GM12874 (cell line): ENCODE measurements around the gene OTULIN.

Source experiments
- TF ChIP-seq, protein P1 (sequence below): IDR thresholded peaks from 2 replicates; pipeline ENCODE4 v1.5.1; 2011; ENCODE audit warnings: low read depth, mild to moderate bottlenecking, control low read depth, low read length, moderate library complexity; ENCODE audit not compliant: insufficient read depth

Gene OTULIN

GRCh38 chr5:14745188-14745563 lies 80.7 kb downstream of the OTULIN start:
- TF ChIP-seq, protein P1, sequence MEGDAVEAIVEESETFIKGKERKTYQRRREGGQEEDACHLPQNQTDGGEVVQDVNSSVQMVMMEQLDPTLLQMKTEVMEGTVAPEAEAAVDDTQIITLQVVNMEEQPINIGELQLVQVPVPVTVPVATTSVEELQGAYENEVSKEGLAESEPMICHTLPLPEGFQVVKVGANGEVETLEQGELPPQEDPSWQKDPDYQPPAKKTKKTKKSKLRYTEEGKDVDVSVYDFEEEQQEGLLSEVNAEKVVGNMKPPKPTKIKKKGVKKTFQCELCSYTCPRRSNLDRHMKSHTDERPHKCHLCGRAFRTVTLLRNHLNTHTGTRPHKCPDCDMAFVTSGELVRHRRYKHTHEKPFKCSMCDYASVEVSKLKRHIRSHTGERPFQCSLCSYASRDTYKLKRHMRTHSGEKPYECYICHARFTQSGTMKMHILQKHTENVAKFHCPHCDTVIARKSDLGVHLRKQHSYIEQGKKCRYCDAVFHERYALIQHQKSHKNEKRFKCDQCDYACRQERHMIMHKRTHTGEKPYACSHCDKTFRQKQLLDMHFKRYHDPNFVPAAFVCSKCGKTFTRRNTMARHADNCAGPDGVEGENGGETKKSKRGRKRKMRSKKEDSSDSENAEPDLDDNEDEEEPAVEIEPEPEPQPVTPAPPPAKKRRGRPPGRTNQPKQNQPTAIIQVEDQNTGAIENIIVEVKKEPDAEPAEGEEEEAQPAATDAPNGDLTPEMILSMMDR: no peak

DNA sequence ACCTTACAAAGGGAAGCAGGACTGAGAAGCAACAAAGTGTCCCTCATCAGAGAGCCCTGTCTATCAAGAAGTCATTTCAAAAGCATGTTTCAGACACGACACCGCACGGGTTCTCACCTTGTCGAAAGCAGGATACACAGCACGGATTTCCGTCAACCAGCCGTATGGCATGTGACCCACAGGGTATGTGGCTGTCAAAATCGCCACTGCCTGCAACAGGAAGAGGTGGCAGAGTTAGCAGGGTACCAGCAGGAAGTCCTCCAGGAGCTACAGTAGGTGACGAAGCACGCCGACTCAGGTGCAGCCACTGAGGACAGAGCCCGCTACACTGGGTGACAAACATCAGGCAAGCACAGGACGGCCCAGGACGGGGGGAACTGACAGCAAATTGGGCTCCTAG lies 81.2 kb downstream of the OTULIN start:
- TF ChIP-seq, protein P1: no peak

DNA sequence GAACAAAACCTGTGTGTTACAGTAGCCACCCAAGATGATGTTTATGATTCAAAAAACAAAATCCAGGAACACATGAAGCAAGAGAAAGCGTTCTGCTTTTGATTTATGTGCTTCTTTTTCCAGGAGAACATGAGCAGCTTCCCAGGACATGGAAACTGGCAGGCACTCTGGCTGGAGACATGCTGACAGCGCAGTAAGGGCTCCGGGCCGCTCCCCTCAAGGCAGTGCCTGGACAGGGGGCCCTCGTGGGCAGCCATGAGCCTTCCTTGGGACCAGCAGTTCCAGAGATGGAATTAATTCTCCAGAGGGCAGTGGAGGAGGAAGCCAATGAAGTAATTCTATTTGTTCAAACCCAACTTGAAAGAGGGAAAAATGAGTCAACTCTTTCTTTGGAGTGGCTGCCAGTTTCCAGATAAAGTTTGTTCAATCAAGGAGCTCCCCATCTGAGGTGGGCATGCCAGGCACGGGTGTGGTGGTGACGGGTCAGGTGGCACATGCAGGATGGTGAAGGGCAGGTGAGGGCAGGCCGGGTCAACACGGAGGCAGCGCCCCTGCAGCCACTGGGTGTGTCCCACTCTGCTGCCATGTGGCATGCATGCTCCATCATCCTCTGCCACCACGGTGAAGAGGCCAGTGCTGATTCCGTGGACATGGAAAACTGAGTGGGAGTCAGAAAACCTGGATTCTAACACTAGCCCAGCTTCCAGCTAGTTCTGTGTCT lies 83.8 kb downstream of the OTULIN start:
- TF ChIP-seq, protein P1: no peak
